Mesendoderm (in vitro differentiated cells): ENCODE measurements around the gene NRSN2.
A peak's percentile ranks its signal among the peaks of the same experiment; 100 is the strongest.
"Not testable (repeated sequence)": the region's sequence is repeated elsewhere in the genome, so short reads cannot be mapped to it uniquely, and the experiment has no call there.

Experiments
- DNase-seq: peaks from one replicate; pipeline ENCODE4 v3.0.0; 2013
- H2AK5ac ChIP-seq: 2 replicates; pipeline ENCODE4 v1.6.1; 2013; ENCODE audit warnings: low read length, inconsistent platforms
- H2BK120ac ChIP-seq: 2 replicates; pipeline ENCODE4 v1.6.1; 2013; ENCODE audit warnings: low read depth, mild to moderate bottlenecking, low read length, moderate library complexity, mixed read lengths
- H2BK15ac ChIP-seq: replicated peaks from 2 replicates; pipeline ENCODE4 v1.6.1; 2013; ENCODE audit warnings: low read depth, mild to moderate bottlenecking, moderate library complexity
- H2BK5ac ChIP-seq: 2 replicates; pipeline ENCODE4 v1.6.1; 2013; ENCODE audit warnings: low read length, inconsistent platforms
- H3K18ac ChIP-seq: 2 replicates; pipeline ENCODE4 v1.6.1; 2013; ENCODE audit warnings: mild to moderate bottlenecking, low read length, mixed read lengths
- H3K23ac ChIP-seq: one replicate; pipeline ENCODE4 v1.6.1; 2013; ENCODE audit warnings: low read length
- H3K27ac ChIP-seq: 2 replicates; pipeline ENCODE4 v1.5.1; 2013; ENCODE audit warnings: low read depth, mild to moderate bottlenecking, inconsistent platforms, low read length, moderate library complexity
- H3K27me3 ChIP-seq: 2 replicates; pipeline ENCODE4 v1.6.1; 2013; ENCODE audit warnings: low read length, control low read depth, mild to moderate bottlenecking, inconsistent platforms; ENCODE audit not compliant: insufficient read depth, poor library complexity
- H3K36me3 ChIP-seq: 2 replicates; pipeline ENCODE4 v1.6.1; 2013; ENCODE audit warnings: low read length, inconsistent platforms; ENCODE audit not compliant: control insufficient read depth, insufficient read depth
- H3K4ac ChIP-seq: one replicate; pipeline ENCODE4 v1.6.1; 2013; ENCODE audit warnings: low read depth, mild to moderate bottlenecking, low read length, moderate library complexity
- H3K4me1 ChIP-seq: 2 replicates; pipeline ENCODE4 v1.6.1; 2013; ENCODE audit warnings: low read depth, low read length, inconsistent platforms; ENCODE audit not compliant: control insufficient read depth
- H3K4me2 ChIP-seq: 2 replicates; pipeline ENCODE4 v1.6.1; 2013; ENCODE audit warnings: low read length
- H3K4me3 ChIP-seq: 2 replicates; pipeline ENCODE4 v1.5.1; 2013; ENCODE audit warnings: mild to moderate bottlenecking, low read length
- H3K56ac ChIP-seq: one replicate; pipeline ENCODE4 v1.6.1; 2013; ENCODE audit warnings: low read length
- H3K79me1 ChIP-seq: 2 replicates; pipeline ENCODE4 v1.6.1; 2013; ENCODE audit warnings: low read length, inconsistent platforms
- H3K79me2 ChIP-seq: 2 replicates; pipeline ENCODE4 v1.6.1; 2013; ENCODE audit warnings: mild to moderate bottlenecking, low read length; ENCODE audit not compliant: control insufficient read depth, insufficient read depth
- H3K9ac ChIP-seq: 2 replicates; pipeline ENCODE4 v1.6.1; 2013; ENCODE audit warnings: low read length, inconsistent platforms
- H4K5ac ChIP-seq: one replicate; pipeline ENCODE4 v1.6.1; 2013; ENCODE audit warnings: low read length
- H4K8ac ChIP-seq: one replicate; pipeline ENCODE4 v1.6.1; 2013; ENCODE audit warnings: low read depth, mild to moderate bottlenecking, control low read depth, low read length, moderate library complexity
- WGBS: extraction: QIAGEN DNeasy Blood & Tissue Kit; methylation state at CpG from one replicate; pipeline ENCODE4 v1.1.7; 2013; ENCODE audit warnings: low lambda C conversion rate, missing lambda C conversion rate; ENCODE audit not compliant: insufficient coverage; ENCODE audit errors: extremely low coverage; 5-methylcytosine and 5-hydroxymethylcytosine counted together

The NRSN2 gene

GRCh38 chr20:330233-331149 is 16.4 kb upstream of the NRSN2 start:
- H3K4ac ChIP-seq = no peak overlapping the region
- H3K79me1 ChIP-seq = peaks cover 12% of the 10 kb centered on the region
- H2BK15ac ChIP-seq = no peak overlapping the region
- H3K4me1 ChIP-seq = no peaks in the 10 kb centered on the region
- H2BK5ac ChIP-seq = no peak overlapping the region
- H2BK120ac ChIP-seq = no peak overlapping the region
- H4K8ac ChIP-seq = no peak overlapping the region
- H3K23ac ChIP-seq = no peak overlapping the region
- no peak overlapping the region for H4K5ac ChIP-seq
- H3K27ac ChIP-seq = no peak overlapping the region
- WGBS = no CpG with 5 or more reads among the region's 16 CpGs
- H3K79me2 ChIP-seq = peaks cover 15% of the 10 kb centered on the region
- no peak overlapping the region for H3K9ac ChIP-seq
- DNase-seq = peak; percentile 90
- no peak overlapping the region for H2AK5ac ChIP-seq
- no peak overlapping the region for H3K4me3 ChIP-seq
- peaks cover 3% of the 10 kb centered on the region for H3K36me3 ChIP-seq
- no peaks in the 10 kb centered on the region for H3K27me3 ChIP-seq
- H3K4me2 ChIP-seq = no peak overlapping the region
- no peak overlapping the region for H3K56ac ChIP-seq
- no peak overlapping the region for H3K18ac ChIP-seq

- H3K18ac ChIP-seq = no peak overlapping the region
- no peaks in the 10 kb centered on the region for H3K79me1 ChIP-seq
- H2BK120ac ChIP-seq = no peak overlapping the region
- no peak overlapping the region for H4K8ac ChIP-seq
- H3K4me3 ChIP-seq = no peak overlapping the region
- H3K4me2 ChIP-seq = no peak overlapping the region
- H2BK5ac ChIP-seq = no peak overlapping the region
- no peak overlapping the region for H3K56ac ChIP-seq
- H3K27ac ChIP-seq = no peak overlapping the region
- H3K9ac ChIP-seq = no peak overlapping the region
- no peak overlapping the region for H2BK15ac ChIP-seq
- no CpG with 5 or more reads among the region's 8 CpGs for WGBS
- no peak overlapping the region for H4K5ac ChIP-seq
- H3K79me2 ChIP-seq = no peaks in the 10 kb centered on the region
- no peaks in the 10 kb centered on the region for H3K36me3 ChIP-seq
- H3K27me3 ChIP-seq = no peaks in the 10 kb centered on the region
- H3K4ac ChIP-seq = no peak overlapping the region
- H3K23ac ChIP-seq = no peak overlapping the region
- no peak for DNase-seq
- H2AK5ac ChIP-seq = no peak overlapping the region
- H3K4me1 ChIP-seq = no peaks in the 10 kb centered on the region
Measured at GRCh38 chr20:334578-334977, 12.3 kb upstream of the NRSN2 start.

GRCh38 chr20:336040-336439 is 10.9 kb upstream of the NRSN2 start:
- not testable (repeated sequence) for H3K56ac ChIP-seq, DNase-seq, H3K27ac ChIP-seq, H4K5ac ChIP-seq, H3K36me3 ChIP-seq, H3K79me1 ChIP-seq, H4K8ac ChIP-seq, H3K4me2 ChIP-seq, H2BK15ac ChIP-seq, H3K18ac ChIP-seq, H3K4me1 ChIP-seq, H3K4ac ChIP-seq, H3K9ac ChIP-seq, H2AK5ac ChIP-seq, H3K23ac ChIP-seq, H3K27me3 ChIP-seq, H2BK5ac ChIP-seq, H2BK120ac ChIP-seq, H3K79me2 ChIP-seq, H3K4me3 ChIP-seq
- no CpG with 5 or more reads among the region's 1 CpG for WGBS

GRCh38 chr20:341682-342081 is 5.2 kb upstream of the NRSN2 start:
- Histone ChIP-seq H3K4me1 (peaks cover 4% of the 10 kb centered on the region), H3K79me1 (peaks cover 3% of the 10 kb centered on the region), H4K5ac (no peak overlapping the region), H3K27ac (no peak overlapping the region), H3K56ac (no peak overlapping the region), H2BK15ac (no peak overlapping the region), H3K36me3 (no peaks in the 10 kb centered on the region), H3K18ac (no peak overlapping the region), H2BK120ac (no peak overlapping the region), H2BK5ac (no peak overlapping the region), H2AK5ac (no peak overlapping the region), H3K4ac (no peak overlapping the region), H3K4me2 (no peak overlapping the region), H4K8ac (no peak overlapping the region), H3K79me2 (no peaks in the 10 kb centered on the region), H3K23ac (no peak overlapping the region), H3K27me3 (no peaks in the 10 kb centered on the region), H3K9ac (no peak overlapping the region), H3K4me3 (no peak overlapping the region)
- peak; percentile 49 for DNase-seq
- WGBS = no CpG with 5 or more reads among the region's 2 CpGs

DNA sequence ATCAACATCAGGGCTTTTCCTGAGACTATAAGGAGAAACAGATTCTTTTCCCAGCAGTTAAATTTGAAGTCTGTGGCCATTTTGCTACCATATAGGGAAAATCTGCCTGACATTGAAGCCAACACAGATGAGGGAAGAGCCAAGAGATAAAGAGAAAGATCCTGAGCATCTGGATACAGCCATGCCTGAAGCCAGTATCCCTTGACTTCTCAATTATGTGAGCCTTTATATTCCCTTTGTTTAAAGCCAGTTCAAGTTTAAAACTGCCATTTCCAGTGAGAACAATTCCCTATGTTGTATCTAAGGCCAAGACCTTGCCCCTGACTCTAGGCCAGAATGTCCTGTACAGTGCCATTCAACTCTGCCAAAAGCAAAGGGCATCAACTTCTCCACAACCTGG is 3.8 kb upstream of the NRSN2 start:
- H3K9ac ChIP-seq = no peak overlapping the region
- no peak for DNase-seq

More for the DNA sequence above, 3.8 kb upstream of the NRSN2 start:
- no peak overlapping the region for H3K4me3 ChIP-seq
- H2AK5ac ChIP-seq = no peak overlapping the region
- H2BK5ac ChIP-seq = no peak overlapping the region
- H3K27ac ChIP-seq = no peak overlapping the region
- peaks cover 4% of the 10 kb centered on the region for H3K4me1 ChIP-seq
- H3K79me2 ChIP-seq = no peaks in the 10 kb centered on the region
- no peak overlapping the region for H3K4me2 ChIP-seq
- H4K8ac ChIP-seq = no peak overlapping the region
- peaks cover 3% of the 10 kb centered on the region for H3K79me1 ChIP-seq
- no peaks in the 10 kb centered on the region for H3K27me3 ChIP-seq
- H3K18ac ChIP-seq = no peak overlapping the region
- no peak overlapping the region for H4K5ac ChIP-seq
- no peaks in the 10 kb centered on the region for H3K36me3 ChIP-seq
- H2BK15ac ChIP-seq = no peak overlapping the region
- H3K56ac ChIP-seq = no peak overlapping the region
- no peak overlapping the region for H2BK120ac ChIP-seq
- H3K23ac ChIP-seq = no peak overlapping the region
- no peak overlapping the region for H3K4ac ChIP-seq
